ENCODE results near the gene ZCCHC24. TPM values are rescaled to one million over a fixed set of nuclear protein-coding genes. Genes with fewer than 3 reads are reported as not detected.

The ZCCHC24 gene
- total RNA-seq, 1 experiment from 2014 or later = 3.1 TPM

- H3K4me3 ChIP-seq (ENCODE audit: low read depth, low read length) = no peak overlapping the region
- no peaks in the 10 kb centered on the region for H3K27me3 ChIP-seq (replicated peaks; ENCODE audit: control insufficient read depth, insufficient read depth, low read length)
- DNase-seq = no peak
- ChIA-PET POLR2A (no interaction called here), CTCF (no interaction called here)
- H3K4me1 ChIP-seq = no peaks in the 10 kb centered on the region
- no peak overlapping the region for H3K4me3 Mint-ChIP-seq (ENCODE audit: unreplicated experiment)
- H3K4me1 Mint-ChIP-seq (ENCODE audit: low read depth, unreplicated experiment) = peaks cover 13% of the 10 kb centered on the region
- H3K36me3 ChIP-seq (ENCODE audit: control insufficient read depth, insufficient read depth, low read length) = no peaks in the 10 kb centered on the region
- no peaks in the 10 kb centered on the region for H3K9me3 Mint-ChIP-seq (ENCODE audit: unreplicated experiment)
- H3K36me3 Mint-ChIP-seq (ENCODE audit: insufficient read depth, unreplicated experiment) = no peaks in the 10 kb centered on the region
- H3K27me3 Mint-ChIP-seq (ENCODE audit: insufficient read depth, unreplicated experiment) = no peaks in the 10 kb centered on the region
- intact Hi-C loops (cut with micrococcal nuclease; ENCODE audit: unreplicated experiment) = no loop called here
- H3K27ac Mint-ChIP-seq (ENCODE audit: unreplicated experiment) = no peak overlapping the region
- no TSS peak for BruUV-seq (replicated peaks)
- no peaks in the 10 kb centered on the region for H3K9me3 ChIP-seq
- TF ChIP-seq, protein P1, sequence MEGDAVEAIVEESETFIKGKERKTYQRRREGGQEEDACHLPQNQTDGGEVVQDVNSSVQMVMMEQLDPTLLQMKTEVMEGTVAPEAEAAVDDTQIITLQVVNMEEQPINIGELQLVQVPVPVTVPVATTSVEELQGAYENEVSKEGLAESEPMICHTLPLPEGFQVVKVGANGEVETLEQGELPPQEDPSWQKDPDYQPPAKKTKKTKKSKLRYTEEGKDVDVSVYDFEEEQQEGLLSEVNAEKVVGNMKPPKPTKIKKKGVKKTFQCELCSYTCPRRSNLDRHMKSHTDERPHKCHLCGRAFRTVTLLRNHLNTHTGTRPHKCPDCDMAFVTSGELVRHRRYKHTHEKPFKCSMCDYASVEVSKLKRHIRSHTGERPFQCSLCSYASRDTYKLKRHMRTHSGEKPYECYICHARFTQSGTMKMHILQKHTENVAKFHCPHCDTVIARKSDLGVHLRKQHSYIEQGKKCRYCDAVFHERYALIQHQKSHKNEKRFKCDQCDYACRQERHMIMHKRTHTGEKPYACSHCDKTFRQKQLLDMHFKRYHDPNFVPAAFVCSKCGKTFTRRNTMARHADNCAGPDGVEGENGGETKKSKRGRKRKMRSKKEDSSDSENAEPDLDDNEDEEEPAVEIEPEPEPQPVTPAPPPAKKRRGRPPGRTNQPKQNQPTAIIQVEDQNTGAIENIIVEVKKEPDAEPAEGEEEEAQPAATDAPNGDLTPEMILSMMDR (IDR thresholded peaks at IDR 0.05; ENCODE audit: insufficient read depth in 1 of 2, low read depth in 1 of 2, low read length in 1 of 2, severe bottlenecking in 1 of 2, unreplicated experiment in 1 of 2) = no peak
Observed at GRCh38 chr10:79397051-79397450, 48.4 kb downstream of the ZCCHC24 start.

- Mint-ChIP-seq H3K4me3 (ENCODE audit: unreplicated experiment) (no peak overlapping the region), H3K36me3 (ENCODE audit: insufficient read depth, unreplicated experiment) (no peaks in the 10 kb centered on the region), H3K27ac (ENCODE audit: unreplicated experiment) (no peak overlapping the region), H3K9me3 (ENCODE audit: unreplicated experiment) (no peaks in the 10 kb centered on the region), H3K4me1 (ENCODE audit: low read depth, unreplicated experiment) (peaks cover 13% of the 10 kb centered on the region), H3K27me3 (ENCODE audit: insufficient read depth, unreplicated experiment) (no peaks in the 10 kb centered on the region)
- H3K36me3 ChIP-seq (ENCODE audit: control insufficient read depth, insufficient read depth, low read length) = no peaks in the 10 kb centered on the region
- H3K4me1 ChIP-seq = no peaks in the 10 kb centered on the region
- POLR2A ChIA-PET = no interaction called here
- H3K27me3 ChIP-seq (replicated peaks; ENCODE audit: control insufficient read depth, insufficient read depth, low read length) = no peaks in the 10 kb centered on the region
- intact Hi-C loops (cut with micrococcal nuclease; ENCODE audit: unreplicated experiment) = no loop called here
- no peak overlapping the region for H3K4me3 ChIP-seq (ENCODE audit: low read depth, low read length)
- BruUV-seq (replicated peaks) = no TSS peak
- CTCF ChIA-PET = no interaction called here
- H3K9me3 ChIP-seq = no peaks in the 10 kb centered on the region
- no peak for DNase-seq
- TF ChIP-seq, protein P1 (IDR thresholded peaks at IDR 0.05; ENCODE audit: insufficient read depth in 1 of 2, low read depth in 1 of 2, low read length in 1 of 2, severe bottlenecking in 1 of 2, unreplicated experiment in 1 of 2) = no peak
Observed at GRCh38 chr10:79396520-79396919, 48.9 kb downstream of the ZCCHC24 start.

GRCh38 chr10:79394664-79395063 is 50.8 kb downstream of the ZCCHC24 start:
- intact Hi-C loops (cut with micrococcal nuclease; ENCODE audit: unreplicated experiment) = no loop called here
- H3K4me3 Mint-ChIP-seq (ENCODE audit: unreplicated experiment) = no peak overlapping the region
- ChIA-PET POLR2A (no interaction called here), CTCF (interaction anchor here (0.8 kb wide), 1 partner anchor 20 kb away, joined by 3 read pairs; no protein-coding TSS in a partner anchor)
- no TSS peak for BruUV-seq (replicated peaks)
- H3K4me1 Mint-ChIP-seq (ENCODE audit: low read depth, unreplicated experiment) = peaks cover 11% of the 10 kb centered on the region
- Histone ChIP-seq H3K4me1 (no peaks in the 10 kb centered on the region), H3K4me3 (ENCODE audit: low read depth, low read length) (no peak overlapping the region), H3K36me3 (ENCODE audit: control insufficient read depth, insufficient read depth, low read length) (no peaks in the 10 kb centered on the region), H3K9me3 (no peaks in the 10 kb centered on the region), H3K27me3 (replicated peaks; ENCODE audit: control insufficient read depth, insufficient read depth, low read length) (no peaks in the 10 kb centered on the region)
- no peaks in the 10 kb centered on the region for H3K36me3 Mint-ChIP-seq (ENCODE audit: insufficient read depth, unreplicated experiment)
- no peak overlapping the region for H3K27ac Mint-ChIP-seq (ENCODE audit: unreplicated experiment)
- no peaks in the 10 kb centered on the region for H3K9me3 Mint-ChIP-seq (ENCODE audit: unreplicated experiment)
- H3K27me3 Mint-ChIP-seq (ENCODE audit: insufficient read depth, unreplicated experiment) = no peaks in the 10 kb centered on the region
- TF ChIP-seq, protein P1 (IDR thresholded peaks at IDR 0.05; ENCODE audit: insufficient read depth in 1 of 2, low read depth in 1 of 2, low read length in 1 of 2, severe bottlenecking in 1 of 2, unreplicated experiment in 1 of 2) = no peak
- DNase-seq = no peak

Measured in Caco-2 (cell line).